ENCODE results near the gene NEK4.
"Not testable (repeated sequence)": the region's sequence is repeated elsewhere in the genome, so short reads cannot be mapped to it uniquely, and the experiment has no call there.

Gene NEK4

DNA sequence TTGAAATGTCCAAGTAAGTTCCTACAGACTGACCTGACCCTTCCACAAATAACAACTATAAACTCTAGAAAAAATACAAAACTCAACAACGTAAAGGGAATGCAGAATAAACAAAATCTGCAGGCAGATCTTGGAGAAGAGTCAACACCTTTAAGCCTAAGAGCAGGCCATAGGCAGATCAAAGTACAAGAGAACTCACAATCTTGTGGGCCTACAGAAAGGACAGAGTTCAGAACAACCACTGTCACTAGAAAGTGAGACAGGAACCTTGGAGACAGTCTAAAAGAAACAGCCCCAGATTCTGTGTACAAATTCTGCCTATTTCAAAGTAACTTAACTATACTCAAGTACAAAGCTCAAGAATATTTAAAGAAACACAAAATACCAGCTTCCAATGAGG lies 31.0 kb downstream of the NEK4 start:
- H3K36me3 ChIP-seq (ENCODE audit: control insufficient read depth in 2 of 2, insufficient read depth in 2 of 2, low read length in 2 of 2) = peaks cover 30 to 40% of the 10 kb centered on the region in 2 donors
- H3K27ac ChIP-seq (ENCODE audit: low read depth in 2 of 2, low read length in 2 of 2) = no peak overlapping the region

DNA sequence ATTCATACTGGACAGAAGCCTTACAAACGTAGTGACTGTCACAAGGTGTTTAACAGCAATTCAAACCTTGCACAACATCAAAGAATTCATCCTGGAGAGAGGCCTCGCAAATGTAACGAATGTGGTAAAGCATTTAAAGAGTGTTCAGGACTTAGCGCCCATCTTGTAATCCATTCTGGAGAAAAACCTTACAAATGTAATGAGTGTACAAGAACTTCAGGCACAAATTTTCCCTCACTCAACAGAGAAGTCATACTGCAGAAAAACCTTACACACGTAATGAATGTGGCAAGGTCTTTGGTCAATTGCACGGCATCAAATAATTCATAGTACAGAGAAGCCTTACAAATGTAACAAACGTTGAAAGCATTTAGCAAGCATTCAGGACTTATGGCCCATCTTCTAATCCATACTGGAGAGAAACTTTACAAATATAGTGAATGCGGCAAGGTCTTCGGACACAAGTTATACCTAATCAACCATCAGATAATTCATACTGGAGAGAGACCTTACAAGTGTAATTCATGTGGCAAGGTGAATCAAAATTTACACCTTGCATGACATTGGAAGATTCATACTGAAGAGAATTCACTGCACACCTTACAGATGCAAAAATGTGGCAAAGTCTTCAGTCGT lies 37.4 kb downstream of the NEK4 start:
- Histone ChIP-seq H3K36me3 (ENCODE audit: control insufficient read depth in 2 of 2, insufficient read depth in 2 of 2, low read length in 2 of 2) (peaks cover 15 to 34% of the 10 kb centered on the region in 2 donors), H3K27ac (ENCODE audit: low read depth in 2 of 2, low read length in 2 of 2) (no peak overlapping the region), H3K4me3 (ENCODE audit: low read length in 2 of 2) (no peak overlapping the region), H3K4me1 (ENCODE audit: control insufficient read depth in 2 of 2, insufficient read depth in 2 of 2, low read length in 2 of 2) (no peaks in the 10 kb centered on the region), H3K9ac (ENCODE audit: low read depth in 1 of 2, low read length in 2 of 2) (no peak overlapping the region), H3K9me3 (ENCODE audit: control insufficient read depth in 2 of 2, low read length in 2 of 2) (no peaks in the 10 kb centered on the region), H3K27me3 (ENCODE audit: control insufficient read depth in 2 of 2, insufficient read depth in 2 of 2, low read length in 2 of 2) (no peaks in the 10 kb centered on the region)

More for the DNA sequence above, 31.0 kb downstream of the NEK4 start:
- Histone ChIP-seq H3K9ac (ENCODE audit: low read depth in 1 of 2, low read length in 2 of 2) (no peak overlapping the region), H3K27me3 (ENCODE audit: control insufficient read depth in 2 of 2, insufficient read depth in 2 of 2, low read length in 2 of 2) (no peaks in the 10 kb centered on the region), H3K9me3 (ENCODE audit: control insufficient read depth in 2 of 2, low read length in 2 of 2) (no peaks in the 10 kb centered on the region), H3K4me1 (ENCODE audit: control insufficient read depth in 2 of 2, insufficient read depth in 2 of 2, low read length in 2 of 2) (no peaks in the 10 kb centered on the region), H3K4me3 (ENCODE audit: low read length in 2 of 2) (no peak overlapping the region)

GRCh38 chr3:52731590-52731989 lies 39.1 kb downstream of the NEK4 start:
- Histone ChIP-seq H3K36me3 (ENCODE audit: control insufficient read depth in 2 of 2, insufficient read depth in 2 of 2, low read length in 2 of 2) (peaks cover 15 to 25% of the 10 kb centered on the region in 2 donors), H3K9ac (ENCODE audit: low read depth in 1 of 2, low read length in 2 of 2) (no peak overlapping the region), H3K4me1 (ENCODE audit: control insufficient read depth in 2 of 2, insufficient read depth in 2 of 2, low read length in 2 of 2) (no peaks in the 10 kb centered on the region), H3K27ac (ENCODE audit: low read depth in 2 of 2, low read length in 2 of 2) (no peak overlapping the region), H3K4me3 (ENCODE audit: low read length in 2 of 2) (no peak overlapping the region), H3K27me3 (ENCODE audit: control insufficient read depth in 2 of 2, insufficient read depth in 2 of 2, low read length in 2 of 2) (no peaks in the 10 kb centered on the region), H3K9me3 (ENCODE audit: control insufficient read depth in 2 of 2, low read length in 2 of 2) (no peaks in the 10 kb centered on the region)

DNA sequence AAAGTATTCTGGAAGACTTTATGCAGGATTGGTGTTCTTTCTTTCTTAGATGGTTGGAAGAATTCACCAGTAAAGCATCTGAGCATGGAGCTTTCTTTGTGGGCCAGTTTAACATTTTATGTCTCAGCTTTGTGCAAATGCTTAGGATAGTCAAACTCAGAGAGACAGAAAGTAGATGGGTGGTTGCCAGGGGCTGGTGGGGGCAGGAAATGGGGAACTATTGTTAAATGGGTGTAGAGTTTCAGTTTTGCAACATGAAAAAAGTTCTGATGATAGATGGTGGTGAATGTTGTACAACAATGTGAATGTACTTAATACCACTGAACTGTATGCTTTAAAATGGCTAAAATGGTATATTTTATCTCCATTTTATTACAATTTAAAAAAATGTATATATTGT lies 40.1 kb downstream of the NEK4 start:
- Histone ChIP-seq H3K4me3 (ENCODE audit: low read length in 2 of 2) (no peak overlapping the region), H3K4me1 (ENCODE audit: control insufficient read depth in 2 of 2, insufficient read depth in 2 of 2, low read length in 2 of 2) (no peaks in the 10 kb centered on the region), H3K9me3 (ENCODE audit: control insufficient read depth in 2 of 2, low read length in 2 of 2) (no peaks in the 10 kb centered on the region), H3K9ac (ENCODE audit: low read depth in 1 of 2, low read length in 2 of 2) (no peak overlapping the region), H3K36me3 (ENCODE audit: control insufficient read depth in 2 of 2, insufficient read depth in 2 of 2, low read length in 2 of 2) (peaks cover 15 to 22% of the 10 kb centered on the region in 2 donors), H3K27me3 (ENCODE audit: control insufficient read depth in 2 of 2, insufficient read depth in 2 of 2, low read length in 2 of 2) (no peaks in the 10 kb centered on the region), H3K27ac (ENCODE audit: low read depth in 2 of 2, low read length in 2 of 2) (no peak overlapping the region)

DNA sequence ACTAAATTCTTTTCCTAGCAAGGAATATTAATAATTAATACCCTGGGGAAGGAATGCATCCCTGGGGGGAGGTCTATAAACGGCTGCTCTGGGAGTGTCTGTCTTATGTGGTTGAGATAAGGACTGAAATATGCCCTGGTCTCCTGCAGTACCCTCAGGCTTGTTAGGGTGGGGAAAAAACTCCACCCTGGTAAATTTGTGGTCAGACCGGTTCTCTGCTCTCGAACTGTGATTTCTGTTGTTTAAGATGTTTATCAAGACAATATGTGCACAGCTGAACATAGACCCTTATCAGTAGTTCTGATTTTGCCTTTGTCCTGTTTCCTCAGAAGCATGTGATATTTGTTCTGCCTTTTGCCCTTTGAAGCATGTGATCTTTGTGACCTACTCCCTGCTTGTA lies 42.0 kb downstream of the NEK4 start:
- H3K9me3 ChIP-seq (ENCODE audit: control insufficient read depth in 2 of 2, low read length in 2 of 2); H3K4me1 ChIP-seq (ENCODE audit: control insufficient read depth in 2 of 2, insufficient read depth in 2 of 2, low read length in 2 of 2); H3K4me3 ChIP-seq (ENCODE audit: low read length in 2 of 2); H3K9ac ChIP-seq (ENCODE audit: low read depth in 1 of 2, low read length in 2 of 2); H3K27me3 ChIP-seq (ENCODE audit: control insufficient read depth in 2 of 2, insufficient read depth in 2 of 2, low read length in 2 of 2); H3K27ac ChIP-seq (ENCODE audit: low read depth in 2 of 2, low read length in 2 of 2): not testable (repeated sequence)
- peaks cover 7 to 19% of the 10 kb centered on the region in 2 donors for H3K36me3 ChIP-seq (ENCODE audit: control insufficient read depth in 2 of 2, insufficient read depth in 2 of 2, low read length in 2 of 2)

DNA sequence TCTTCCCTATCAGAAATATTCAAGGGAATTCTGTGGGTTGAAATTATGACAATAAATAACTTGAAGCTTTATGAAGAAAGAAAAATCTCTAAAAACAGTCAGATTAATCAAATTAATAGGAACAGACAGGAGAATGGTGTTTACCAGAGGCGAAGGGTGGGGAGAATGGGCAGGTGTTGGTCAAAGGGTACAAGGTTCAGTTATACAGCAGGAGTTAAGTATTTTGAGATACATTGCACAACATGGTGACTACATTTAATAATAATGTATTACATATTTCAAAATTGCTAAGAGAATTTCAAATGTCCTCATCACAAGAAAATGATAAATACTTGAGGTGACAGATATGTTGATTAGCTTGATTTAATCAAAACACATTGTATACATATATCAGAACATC lies 46.2 kb downstream of the NEK4 start:
- Histone ChIP-seq H3K9me3 (ENCODE audit: control insufficient read depth in 2 of 2, low read length in 2 of 2) (no peaks in the 10 kb centered on the region), H3K4me1 (ENCODE audit: control insufficient read depth in 2 of 2, insufficient read depth in 2 of 2, low read length in 2 of 2) (no peaks in the 10 kb centered on the region), H3K36me3 (ENCODE audit: control insufficient read depth in 2 of 2, insufficient read depth in 2 of 2, low read length in 2 of 2) (no peaks in the 10 kb centered on the region), H3K9ac (ENCODE audit: low read depth in 1 of 2, low read length in 2 of 2) (no peak overlapping the region), H3K4me3 (ENCODE audit: low read length in 2 of 2) (no peak overlapping the region), H3K27me3 (ENCODE audit: control insufficient read depth in 2 of 2, insufficient read depth in 2 of 2, low read length in 2 of 2) (no peaks in the 10 kb centered on the region), H3K27ac (ENCODE audit: low read depth in 2 of 2, low read length in 2 of 2) (no peak overlapping the region)

DNA sequence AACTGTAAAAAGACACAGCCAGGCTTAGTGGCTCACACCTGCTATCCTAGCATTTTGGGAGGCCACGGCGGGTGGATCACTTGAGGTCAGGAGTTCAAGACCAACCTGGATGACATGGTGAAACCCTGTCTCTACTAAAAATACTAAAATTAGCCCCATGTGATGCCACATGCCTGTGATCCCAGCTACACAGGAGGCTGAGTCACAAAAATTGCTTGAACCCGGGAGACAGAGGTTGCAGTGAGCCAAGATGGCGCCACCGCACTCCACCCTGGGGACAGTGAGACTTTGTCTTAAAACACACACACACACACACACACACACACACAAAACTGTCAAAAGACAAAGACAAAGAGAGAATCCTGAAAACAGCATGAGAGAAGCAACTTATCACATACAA lies 46.8 kb downstream of the NEK4 start:
- Histone ChIP-seq H3K9me3 (ENCODE audit: control insufficient read depth in 2 of 2, low read length in 2 of 2) (no peaks in the 10 kb centered on the region), H3K27me3 (ENCODE audit: control insufficient read depth in 2 of 2, insufficient read depth in 2 of 2, low read length in 2 of 2) (no peaks in the 10 kb centered on the region), H3K4me3 (ENCODE audit: low read length in 2 of 2) (no peak overlapping the region), H3K9ac (ENCODE audit: low read depth in 1 of 2, low read length in 2 of 2) (no peak overlapping the region), H3K36me3 (ENCODE audit: control insufficient read depth in 2 of 2, insufficient read depth in 2 of 2, low read length in 2 of 2) (peaks cover 0 to 1% of the 10 kb centered on the region in 2 donors), H3K4me1 (ENCODE audit: control insufficient read depth in 2 of 2, insufficient read depth in 2 of 2, low read length in 2 of 2) (no peaks in the 10 kb centered on the region), H3K27ac (ENCODE audit: low read depth in 2 of 2, low read length in 2 of 2) (no peak overlapping the region)

DNA sequence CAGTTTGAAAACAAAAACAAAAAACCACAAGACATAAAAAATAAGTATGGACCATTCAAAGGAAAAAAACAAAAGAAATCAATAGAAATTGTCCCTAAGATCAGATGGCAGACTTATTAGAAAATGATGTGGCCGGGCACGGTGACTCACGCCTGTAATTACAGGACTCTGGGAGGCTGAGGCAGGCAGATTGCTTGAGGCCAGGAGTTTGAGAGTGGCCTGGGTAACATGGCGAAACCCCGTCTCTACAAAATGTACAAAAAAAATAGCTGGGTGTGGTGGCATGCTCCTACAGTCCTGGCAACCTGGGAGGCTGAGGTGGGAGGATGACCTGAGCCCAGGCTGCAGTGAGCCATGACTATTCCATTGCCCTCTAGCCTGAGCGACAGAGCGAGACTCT lies 48.2 kb downstream of the NEK4 start:
- H3K27ac ChIP-seq (ENCODE audit: low read depth in 2 of 2, low read length in 2 of 2) = no peak overlapping the region
- no peaks in the 10 kb centered on the region for H3K4me1 ChIP-seq (ENCODE audit: control insufficient read depth in 2 of 2, insufficient read depth in 2 of 2, low read length in 2 of 2)
- no peaks in the 10 kb centered on the region for H3K27me3 ChIP-seq (ENCODE audit: control insufficient read depth in 2 of 2, insufficient read depth in 2 of 2, low read length in 2 of 2)
- H3K36me3 ChIP-seq (ENCODE audit: control insufficient read depth in 2 of 2, insufficient read depth in 2 of 2, low read length in 2 of 2) = peaks cover 0 to 3% of the 10 kb centered on the region in 2 donors
- H3K4me3 ChIP-seq (ENCODE audit: low read length in 2 of 2) = no peak overlapping the region
- H3K9me3 ChIP-seq (ENCODE audit: control insufficient read depth in 2 of 2, low read length in 2 of 2) = no peaks in the 10 kb centered on the region
- no peak overlapping the region for H3K9ac ChIP-seq (ENCODE audit: low read depth in 1 of 2, low read length in 2 of 2)

- H3K36me3 ChIP-seq (ENCODE audit: control insufficient read depth in 2 of 2, insufficient read depth in 2 of 2, low read length in 2 of 2) = peaks cover 0 to 3% of the 10 kb centered on the region in 2 donors
- no peaks in the 10 kb centered on the region for H3K4me1 ChIP-seq (ENCODE audit: control insufficient read depth in 2 of 2, insufficient read depth in 2 of 2, low read length in 2 of 2)
- H3K9me3 ChIP-seq (ENCODE audit: control insufficient read depth in 2 of 2, low read length in 2 of 2) = no peaks in the 10 kb centered on the region
- H3K27ac ChIP-seq (ENCODE audit: low read depth in 2 of 2, low read length in 2 of 2) = no peak overlapping the region
- H3K4me3 ChIP-seq (ENCODE audit: low read length in 2 of 2) = no peak overlapping the region
- H3K27me3 ChIP-seq (ENCODE audit: control insufficient read depth in 2 of 2, insufficient read depth in 2 of 2, low read length in 2 of 2) = no peaks in the 10 kb centered on the region
- no peak overlapping the region for H3K9ac ChIP-seq (ENCODE audit: low read depth in 1 of 2, low read length in 2 of 2)
Observed at GRCh38 chr3:52721730-52722008, 49.1 kb downstream of the NEK4 start.

DNA sequence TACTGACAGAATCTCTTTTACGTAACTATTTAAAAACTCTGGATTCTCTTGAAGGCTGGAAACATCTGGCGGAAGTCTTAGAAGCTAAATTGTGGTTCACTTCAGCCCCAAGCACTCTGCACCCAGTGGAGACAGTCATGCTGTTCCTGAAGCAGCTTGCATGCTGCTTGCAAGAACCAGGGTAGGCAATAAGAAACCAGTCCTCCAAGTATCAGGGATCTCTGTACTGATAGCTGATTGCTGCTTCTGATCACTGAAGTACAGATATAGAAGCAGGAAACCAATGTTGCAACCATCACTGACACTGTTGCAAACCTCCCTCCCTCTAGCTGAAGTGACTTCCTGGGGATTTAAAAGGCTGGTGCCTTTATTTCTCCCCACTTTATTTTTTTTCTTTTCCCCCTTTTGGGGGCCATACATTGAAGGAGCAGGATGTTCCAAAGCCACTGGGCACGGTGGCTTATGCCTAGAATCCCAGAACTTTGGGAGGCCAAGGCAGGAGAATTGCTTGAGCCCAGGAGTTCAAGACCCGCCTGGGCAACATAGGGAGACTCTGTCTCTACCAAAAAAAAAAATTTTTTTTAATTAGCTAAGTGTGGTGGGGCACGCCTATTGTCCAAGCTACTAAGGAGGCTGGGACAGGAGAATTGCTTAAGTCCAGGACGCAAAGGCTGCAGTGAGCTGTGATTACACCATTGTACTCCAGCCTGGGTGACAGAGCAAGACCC lies 49.6 kb downstream of the NEK4 start:
- Histone ChIP-seq H3K4me1 (ENCODE audit: control insufficient read depth in 2 of 2, insufficient read depth in 2 of 2, low read length in 2 of 2) (no peaks in the 10 kb centered on the region), H3K9me3 (ENCODE audit: control insufficient read depth in 2 of 2, low read length in 2 of 2) (no peaks in the 10 kb centered on the region), H3K27ac (ENCODE audit: low read depth in 2 of 2, low read length in 2 of 2) (peak overlapping the region in 1 of 2 donors; percentile 6), H3K36me3 (ENCODE audit: control insufficient read depth in 2 of 2, insufficient read depth in 2 of 2, low read length in 2 of 2) (peaks cover 0 to 3% of the 10 kb centered on the region in 2 donors), H3K9ac (ENCODE audit: low read depth in 1 of 2, low read length in 2 of 2) (no peak overlapping the region), H3K27me3 (ENCODE audit: control insufficient read depth in 2 of 2, insufficient read depth in 2 of 2, low read length in 2 of 2) (no peaks in the 10 kb centered on the region), H3K4me3 (ENCODE audit: low read length in 2 of 2) (no peak overlapping the region)
